HFF-Myc (cell line): ENCODE data around the gene CHTF18.
"Not testable (repeated sequence)": the region's sequence is repeated elsewhere in the genome, so short reads cannot be mapped to it uniquely, and the experiment has no call there.

ENCODE experiments used
- DNase-seq: peaks from one replicate; pipeline ENCODE4 v3.0.0-alpha.2; 2011; ENCODE audit warnings: low read depth; ENCODE audit errors: extremely low read depth
- H3K4me3 ChIP-seq: replicated peaks from 2 replicates; pipeline ENCODE4 v1.5.1; 2011; ENCODE audit warnings: low read depth, mild to moderate bottlenecking, control low read depth, low read length
- CTCF ChIP-seq: IDR thresholded peaks from 2 replicates; pipeline ENCODE4 v1.5.1; 2012; ENCODE audit warnings: mild to moderate bottlenecking, low read depth, low read length, control low read depth; ENCODE audit errors: missing control alignments

The CHTF18 gene

GRCh38 chr16:769184-769784 is 19.1 kb upstream of the CHTF18 start:
- TF ChIP-seq CTCF = no peak
- H3K4me3 ChIP-seq = no peak overlapping the region
- no peak for DNase-seq

GRCh38 chr16:769934-770333 is 18.5 kb upstream of the CHTF18 start:
- no peak for DNase-seq
- no peak overlapping the region for H3K4me3 ChIP-seq
- TF ChIP-seq CTCF = no peak

- DNase-seq = no peak
- TF ChIP-seq CTCF = no peak
- H3K4me3 ChIP-seq = no peak overlapping the region
These were observed 18.0 kb upstream of the CHTF18 start for GRCh38 chr16:770411-770810.

GRCh38 chr16:772959-773358 is 15.5 kb upstream of the CHTF18 start:
- H3K4me3 ChIP-seq = no peak overlapping the region
- TF ChIP-seq CTCF = no peak
- DNase-seq = no peak

GRCh38 chr16:774086-775001 is 14.1 kb upstream of the CHTF18 start:
- no peak for TF ChIP-seq CTCF
- no peak overlapping the region for H3K4me3 ChIP-seq
- DNase-seq = no peak

- no peak for TF ChIP-seq CTCF
- no peak for DNase-seq
- H3K4me3 ChIP-seq = no peak overlapping the region
These were observed 13.1 kb upstream of the CHTF18 start for GRCh38 chr16:775236-775796.

GRCh38 chr16:776298-776697 is 12.1 kb upstream of the CHTF18 start:
- DNase-seq, H3K4me3 ChIP-seq: not testable (repeated sequence)
